HG02588 (cell line): ENCODE measurements around the gene F8.
"Not testable (repeated sequence)": the region's sequence is repeated elsewhere in the genome, so short reads cannot be mapped to it uniquely, and the experiment has no call there.

ENCODE experiments used
- ATAC-seq: cut with Tn5 transposase; IDR thresholded peaks from one replicate; pipeline ENCODE4 v1.9.1; 2021; ENCODE audit warnings: mild to moderate bottlenecking, moderate library complexity; ENCODE audit not compliant: unreplicated experiment

F8 gene

DNA sequence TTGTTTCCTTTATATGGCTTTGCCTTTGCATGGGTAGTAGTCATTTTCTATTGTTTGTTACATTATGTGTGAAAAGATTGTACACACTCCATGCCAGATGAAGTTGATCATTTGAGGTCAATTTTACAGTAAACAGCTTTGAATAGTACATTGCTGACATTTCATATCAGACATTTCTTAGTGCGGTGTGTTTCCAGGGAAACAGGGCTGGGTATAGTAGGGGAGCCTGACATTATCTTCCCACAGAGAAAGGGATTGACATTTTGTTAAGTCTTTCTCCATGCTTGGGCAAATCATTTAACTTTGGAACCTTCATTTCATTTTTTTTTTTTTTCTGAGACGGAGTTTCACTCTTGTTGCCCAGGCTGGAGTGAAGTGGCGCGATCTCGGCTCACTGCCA lies 9.1 kb upstream of the F8 start:
- no peak for ATAC-seq

DNA sequence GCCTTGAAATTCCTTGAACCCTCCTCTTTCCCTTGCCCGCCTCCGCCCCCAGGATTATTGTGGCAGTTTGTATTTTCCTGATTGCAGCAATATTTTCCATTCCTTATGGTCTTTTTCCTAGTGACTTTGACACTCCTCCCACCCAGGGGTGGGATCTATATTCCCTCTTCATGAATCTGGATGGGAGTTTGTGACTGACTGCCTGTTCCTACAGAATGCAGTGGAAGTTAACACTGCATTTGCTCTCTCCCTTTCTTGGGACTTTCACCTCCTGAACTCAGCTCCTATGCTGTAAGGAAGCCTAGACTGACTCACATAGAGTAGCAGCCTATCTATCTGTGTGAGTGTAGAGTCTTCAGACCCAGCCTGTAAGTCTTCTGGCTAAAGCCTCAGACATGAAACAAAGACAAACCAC lies 6.4 kb upstream of the F8 start:
- no peak for ATAC-seq

DNA sequence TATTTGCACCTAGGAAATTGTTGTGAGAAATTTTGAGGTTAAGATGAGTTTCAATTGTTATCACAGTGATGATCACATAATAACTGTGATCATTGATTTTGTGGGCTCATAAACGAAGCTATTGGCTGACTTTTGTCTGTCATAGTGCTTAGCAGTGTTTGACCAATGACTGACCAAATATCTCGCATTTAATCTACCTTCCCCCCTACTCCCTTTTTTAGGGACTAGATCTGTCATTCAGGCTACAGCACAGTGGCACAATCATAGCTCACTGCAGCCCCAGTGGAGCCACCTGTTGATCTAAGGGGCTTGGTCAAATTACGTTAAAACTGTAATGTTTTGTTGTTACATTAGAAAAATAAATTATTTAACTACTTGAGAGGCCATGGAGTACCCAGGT lies 5.6 kb upstream of the F8 start:
- ATAC-seq: no peak

DNA sequence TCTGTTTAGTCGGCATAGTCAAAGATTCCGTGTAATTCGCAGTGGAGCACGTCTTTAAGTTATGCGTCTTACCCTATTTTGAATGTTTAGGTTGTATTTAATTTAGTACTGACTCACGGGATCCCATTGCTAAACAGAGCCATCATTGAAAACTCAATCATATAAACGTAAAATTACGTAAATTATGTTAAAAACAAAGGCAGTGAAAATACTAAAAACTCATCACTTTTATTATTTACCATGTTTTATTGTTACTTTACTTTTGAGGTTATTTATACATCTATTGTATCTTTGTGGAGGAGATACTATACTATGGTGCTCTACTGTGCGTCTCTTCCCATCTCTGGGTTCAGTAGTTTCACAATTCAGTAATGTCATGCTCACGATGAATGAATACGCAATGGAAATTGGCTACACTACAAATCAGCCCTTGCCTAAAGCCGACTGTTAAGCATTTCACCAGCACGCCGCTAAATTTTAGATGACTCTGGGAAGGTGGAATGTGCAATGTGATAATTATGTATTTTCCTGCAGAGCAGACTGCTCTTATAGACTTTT lies 5.1 kb upstream of the F8 start:
- ATAC-seq: no peak

DNA sequence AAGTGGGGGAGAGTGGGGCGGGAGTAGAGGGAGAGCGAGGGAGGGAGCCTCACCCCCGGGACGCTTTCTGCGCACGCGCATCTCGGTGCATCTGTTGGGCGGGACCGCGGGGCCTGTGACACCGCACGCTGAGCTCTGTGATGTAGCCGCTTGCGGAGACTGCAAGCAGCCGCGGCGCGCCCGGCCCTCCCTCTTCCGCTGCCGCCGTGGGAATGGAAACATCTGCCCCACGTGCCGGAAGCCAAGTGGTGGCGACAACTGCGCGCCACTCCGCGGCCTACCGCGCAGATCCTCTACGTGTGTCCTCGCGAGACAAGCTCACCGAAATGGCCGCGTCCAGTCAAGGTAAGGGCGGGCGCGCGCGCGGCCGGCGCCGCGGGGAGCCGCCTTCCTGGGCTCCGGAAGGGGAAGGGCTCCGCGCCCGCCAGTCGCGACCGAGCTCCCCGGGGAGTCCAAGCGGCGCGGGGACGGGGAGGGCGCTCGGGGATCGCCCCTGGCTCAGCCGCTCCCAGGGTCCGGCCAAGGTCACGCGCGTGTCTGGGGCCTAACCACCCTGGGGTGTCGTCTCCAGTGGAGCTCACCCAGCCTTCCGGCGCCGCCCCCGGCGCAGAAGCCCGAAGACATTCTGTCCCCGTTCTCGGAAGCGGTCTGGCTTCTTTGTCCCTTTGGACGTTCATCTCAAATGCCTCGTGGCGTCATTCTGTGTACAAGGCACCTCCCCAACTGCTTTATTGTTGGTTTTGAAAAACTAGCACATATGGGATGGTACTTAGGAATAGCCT lies 4.4 kb upstream of the F8 start, which contains the start of gene FUNDC2:
FUNDC2 (plus strand) TSS at position 118 of the 782 bp plus-strand sequence; CDS start at position 213, 95 bp downstream.
- ATAC-seq: peak; percentile 90

DNA sequence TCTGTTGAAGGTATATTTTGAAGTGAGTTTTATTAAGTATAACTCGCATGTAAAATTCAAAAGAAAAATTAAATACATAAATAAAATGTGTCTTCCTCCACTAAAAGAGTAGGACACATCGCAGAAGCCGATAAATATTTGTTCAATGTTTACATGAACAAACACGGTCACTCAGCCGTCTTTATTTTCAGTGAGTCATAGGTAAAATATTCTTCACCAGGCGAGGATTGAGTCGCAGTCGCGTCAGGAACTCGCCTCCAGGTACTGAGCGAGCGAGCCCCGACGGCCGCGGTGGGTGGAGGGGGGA lies 3.9 kb upstream of the F8 start:
- ATAC-seq: no peak

DNA sequence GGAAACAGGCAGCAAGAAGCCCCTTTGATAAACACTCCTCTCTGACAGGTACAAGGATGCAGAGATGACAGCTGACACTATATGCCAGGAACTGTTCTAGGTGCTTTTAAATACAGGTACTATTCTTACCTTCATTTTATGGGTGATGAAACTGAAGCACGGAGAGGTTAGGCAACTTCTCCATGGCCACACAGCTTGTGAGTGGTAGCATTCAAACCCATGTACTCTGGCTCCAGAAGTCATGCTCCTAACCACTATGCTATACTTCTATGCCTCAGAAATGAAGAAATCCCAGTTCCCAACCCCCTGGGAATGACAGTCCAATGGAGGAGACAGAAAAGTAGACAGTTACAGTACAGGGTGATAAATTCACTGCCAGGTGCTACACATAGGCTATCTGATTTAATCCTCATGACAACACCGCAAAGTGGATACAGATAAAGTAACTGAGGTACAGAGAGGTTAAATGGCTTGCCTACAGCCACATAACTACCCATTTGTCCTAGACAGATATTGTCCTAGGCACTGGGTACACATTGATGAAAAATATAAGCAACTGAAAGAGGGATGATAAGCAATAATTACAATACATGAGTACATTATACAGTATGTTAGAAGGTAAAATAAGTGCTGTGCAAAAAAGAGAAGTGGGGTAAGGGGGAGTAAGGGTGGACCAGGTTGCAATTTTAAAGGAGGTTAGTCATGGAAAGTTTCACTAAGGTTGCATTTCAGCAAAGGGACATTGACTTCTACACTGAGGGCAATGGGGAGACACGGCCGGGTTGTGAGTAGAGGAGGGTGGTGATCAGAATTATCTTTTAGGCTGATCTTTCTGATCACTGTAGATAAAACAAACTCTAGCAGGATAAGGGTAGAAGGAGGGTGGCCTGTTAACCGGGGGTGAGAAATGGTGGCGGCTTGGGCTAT lies 1.6 kb upstream of the F8 start:
- no peak for ATAC-seq

DNA sequence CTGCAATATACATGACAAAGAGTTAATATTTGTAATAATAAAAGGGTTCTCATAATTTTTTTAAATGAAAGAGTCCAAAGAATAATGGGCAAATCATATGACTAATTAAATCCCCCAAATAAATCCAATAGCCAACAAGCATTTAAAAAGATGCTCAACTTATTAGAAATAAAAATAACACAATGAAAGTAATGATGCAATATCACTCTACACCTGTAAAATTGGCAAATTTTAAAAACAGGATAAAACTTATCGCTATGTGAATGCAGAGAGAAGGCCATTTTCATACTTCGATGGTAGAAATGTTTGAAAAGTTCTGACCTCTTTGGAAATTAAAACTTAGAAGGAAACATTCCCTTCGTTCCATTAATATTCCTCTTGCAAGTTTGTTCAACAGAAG lies 1.9 kb downstream of the F8 start:
- no peak for ATAC-seq

DNA sequence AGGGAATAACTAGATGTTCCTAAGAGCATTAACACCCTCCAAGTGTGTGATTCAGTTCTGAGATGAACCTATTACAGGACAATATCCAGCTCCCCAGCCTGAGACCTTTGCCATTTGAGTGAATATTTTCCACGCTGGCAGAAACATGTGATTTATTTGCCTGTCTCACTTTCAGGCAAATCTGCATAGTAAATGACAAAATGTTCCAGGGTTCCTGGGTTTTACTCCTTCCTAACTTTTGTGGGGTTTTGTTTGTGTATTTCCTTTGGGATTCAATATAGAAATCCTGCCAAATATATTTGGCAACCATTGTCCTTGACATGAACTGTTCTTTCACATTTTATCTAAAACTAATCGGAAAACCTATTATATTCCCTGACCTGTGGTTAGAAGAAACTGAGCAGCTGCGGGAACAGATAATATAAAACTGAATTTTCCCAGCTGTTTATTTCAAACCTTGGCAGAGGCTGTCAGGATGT lies 12.5 kb downstream of the F8 start:
- no peak for ATAC-seq

DNA sequence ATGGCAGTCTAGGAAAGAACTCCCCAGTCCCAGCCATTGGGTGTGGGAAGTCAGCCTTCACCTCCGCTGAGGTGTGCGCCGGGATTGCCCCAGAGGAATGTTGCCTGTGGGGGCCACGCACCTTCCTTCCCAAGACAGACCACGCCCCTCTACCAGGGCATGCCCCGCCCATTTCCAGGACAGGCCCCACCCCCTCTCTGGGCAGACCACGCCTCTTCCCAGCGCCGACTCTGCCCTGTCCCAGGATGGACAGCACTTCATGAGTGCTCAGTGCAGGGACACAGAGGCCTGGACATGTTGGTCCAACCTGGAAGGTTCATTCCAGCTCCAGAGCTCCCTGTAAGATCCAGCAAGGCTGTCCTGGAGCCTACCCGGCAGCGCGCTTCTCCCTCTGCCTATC lies 13.9 kb downstream of the F8 start:
- not testable (repeated sequence) for ATAC-seq

DNA sequence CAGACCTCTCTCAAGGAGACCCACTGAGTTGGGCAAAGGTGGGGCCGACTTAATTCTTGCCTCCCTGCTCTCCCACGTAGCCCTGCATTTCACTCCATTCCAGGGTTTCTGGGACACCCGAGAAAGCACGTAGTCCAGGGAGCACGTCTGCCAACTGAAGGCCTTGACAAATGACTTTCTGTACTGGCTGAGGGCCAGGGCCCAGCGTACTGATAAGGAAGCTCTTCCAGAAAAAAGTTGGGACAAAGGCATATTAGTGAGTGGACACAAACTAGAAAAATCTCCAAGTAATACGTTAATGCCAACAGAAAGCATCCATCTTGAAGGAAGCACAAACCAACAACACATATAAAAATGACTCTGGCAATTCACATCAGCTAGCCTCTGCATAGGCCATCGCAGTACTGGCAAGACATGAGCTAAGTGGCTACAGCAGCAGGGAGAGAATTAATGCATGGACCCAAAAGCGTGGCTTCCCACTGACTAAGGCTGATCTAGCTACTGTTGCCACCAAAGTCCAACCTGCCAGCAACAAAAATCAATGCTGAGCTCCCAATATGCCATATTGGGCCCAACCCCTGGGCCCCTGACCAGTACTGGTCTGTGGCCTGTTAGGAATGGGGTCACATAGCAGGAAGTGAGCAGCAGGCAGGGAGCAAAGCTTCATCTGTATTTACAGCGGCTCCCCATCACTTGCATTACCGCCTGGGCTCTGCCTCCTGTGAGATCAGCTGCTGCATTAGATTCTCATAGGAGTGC lies 15.4 kb downstream of the F8 start:
- not testable (repeated sequence) for ATAC-seq

DNA sequence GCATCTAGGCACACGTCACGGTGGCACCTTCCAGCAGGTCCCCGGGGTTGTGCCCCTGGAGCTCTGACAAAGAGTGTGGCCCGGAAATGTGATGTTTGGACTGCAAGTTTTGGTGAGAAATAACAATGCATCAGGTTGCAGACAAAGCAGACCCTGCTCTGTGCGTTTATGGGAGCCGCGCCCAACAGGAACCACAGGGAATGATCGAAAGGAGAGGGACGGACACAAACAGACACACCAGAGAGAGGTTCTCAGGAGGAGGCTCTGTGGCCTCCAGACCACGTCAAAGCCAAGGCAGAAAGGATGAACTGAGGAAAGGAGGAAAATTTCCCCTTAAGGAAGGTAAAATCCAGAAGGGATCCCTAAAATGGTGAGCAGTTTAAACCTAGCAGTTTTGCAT lies 16.1 kb downstream of the F8 start:
- not testable (repeated sequence) for ATAC-seq

DNA sequence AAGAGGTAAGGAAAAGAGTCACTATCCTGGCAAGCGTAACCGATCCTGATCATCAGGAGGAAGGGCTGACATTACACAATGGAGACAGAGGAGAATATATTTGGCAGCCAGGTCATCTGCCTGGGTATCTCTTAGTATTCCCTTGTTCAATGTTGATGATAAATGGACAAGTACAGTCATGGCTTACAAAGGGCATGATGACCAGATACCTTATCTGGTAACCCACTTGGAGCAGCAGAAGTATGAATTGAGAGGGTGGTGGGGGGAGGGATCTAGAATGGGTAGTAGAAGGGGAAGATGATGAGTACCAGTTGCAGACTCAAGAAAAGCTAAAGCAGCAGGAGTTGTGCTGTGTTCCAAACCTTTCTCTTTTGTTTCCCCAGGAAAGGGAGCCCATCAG lies 17.3 kb downstream of the F8 start:
- no peak for ATAC-seq

DNA sequence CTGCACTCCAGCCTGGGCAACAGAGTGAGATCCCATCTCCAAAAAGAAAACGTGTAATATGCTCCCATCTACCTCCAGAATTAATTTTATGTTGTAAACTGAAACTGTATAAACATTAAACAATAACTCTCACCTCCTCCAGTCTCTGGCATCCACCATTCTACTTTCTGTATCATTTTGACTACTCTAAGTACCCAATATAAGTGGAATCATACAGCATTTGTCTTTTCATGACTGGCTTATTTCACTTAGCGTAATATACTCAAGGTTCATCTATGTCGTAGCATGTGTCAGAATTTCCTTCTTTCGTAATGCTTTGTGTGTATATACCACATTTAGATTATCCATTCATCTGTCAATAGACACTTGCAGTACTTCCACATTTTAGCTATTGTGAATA lies 20.6 kb downstream of the F8 start:
- ATAC-seq: no peak

DNA sequence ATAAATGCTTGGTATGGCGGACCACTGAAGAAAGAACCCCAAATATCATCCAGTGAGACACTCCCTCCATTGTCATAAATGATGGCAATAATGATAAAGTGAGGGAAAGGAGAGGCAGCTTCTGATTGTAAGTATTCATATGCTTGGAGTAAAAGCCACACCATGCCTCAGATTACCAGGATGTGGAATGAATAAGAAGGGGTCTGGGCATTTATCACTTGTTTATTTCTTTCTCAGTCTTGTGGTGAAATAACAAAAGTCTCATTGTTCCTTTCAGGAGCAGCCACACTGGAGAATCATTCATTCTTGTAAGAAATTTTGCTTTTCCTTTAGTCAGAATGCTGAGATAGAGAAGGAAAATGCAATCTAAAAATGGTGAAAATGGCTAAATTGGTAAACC lies 21.7 kb downstream of the F8 start:
- ATAC-seq: no peak

DNA sequence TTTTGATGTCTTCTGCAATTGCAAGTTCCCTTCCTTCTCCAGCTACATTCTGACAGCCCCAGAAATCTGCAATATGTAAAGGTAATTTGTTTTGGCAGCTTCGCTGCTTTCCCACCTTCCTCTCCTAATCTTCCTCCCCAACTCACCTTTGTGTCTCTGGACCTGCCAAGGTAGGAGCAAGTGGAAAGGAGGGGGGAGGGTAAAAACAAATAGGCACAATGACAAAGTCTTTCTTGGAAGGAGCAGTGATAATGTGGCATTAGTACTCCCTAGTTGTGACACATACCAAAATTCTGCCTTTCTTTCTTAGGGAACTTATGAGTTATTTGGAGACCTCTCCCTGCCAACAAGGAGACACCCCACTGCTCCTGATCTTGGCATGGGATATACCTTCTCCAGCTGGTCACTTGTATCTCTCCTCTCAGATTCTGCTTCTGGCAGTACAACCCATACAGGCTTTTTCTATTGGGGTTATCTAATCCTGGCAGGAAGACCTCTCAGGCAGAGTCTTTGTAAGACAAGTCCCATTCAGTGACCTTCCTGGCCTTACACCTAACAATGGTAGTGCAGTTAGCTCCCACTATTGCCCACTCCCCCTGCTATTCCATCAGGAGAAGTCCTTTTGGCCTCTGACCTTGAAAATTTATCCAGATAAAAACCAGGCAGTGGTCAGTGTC lies 24.2 kb downstream of the F8 start:
- no peak for ATAC-seq

DNA sequence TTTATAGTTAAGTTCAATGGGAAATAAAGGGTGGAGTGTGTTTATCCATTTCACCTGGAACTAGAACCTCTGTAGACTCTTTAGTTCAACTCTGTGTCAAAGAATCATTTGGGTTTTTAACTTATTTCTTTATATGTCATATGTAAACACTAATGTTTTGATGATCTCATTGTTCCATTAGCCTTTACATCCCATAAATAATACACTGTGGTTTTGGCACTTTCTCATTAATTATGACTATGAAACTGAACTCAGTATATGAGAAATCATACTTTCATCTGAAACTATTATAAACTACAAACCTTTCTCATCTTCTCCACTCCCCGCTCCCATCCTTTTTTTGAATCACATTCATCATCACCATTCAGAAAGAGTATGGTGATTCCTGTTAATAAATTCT lies 31.0 kb downstream of the F8 start:
- ATAC-seq: no peak

DNA sequence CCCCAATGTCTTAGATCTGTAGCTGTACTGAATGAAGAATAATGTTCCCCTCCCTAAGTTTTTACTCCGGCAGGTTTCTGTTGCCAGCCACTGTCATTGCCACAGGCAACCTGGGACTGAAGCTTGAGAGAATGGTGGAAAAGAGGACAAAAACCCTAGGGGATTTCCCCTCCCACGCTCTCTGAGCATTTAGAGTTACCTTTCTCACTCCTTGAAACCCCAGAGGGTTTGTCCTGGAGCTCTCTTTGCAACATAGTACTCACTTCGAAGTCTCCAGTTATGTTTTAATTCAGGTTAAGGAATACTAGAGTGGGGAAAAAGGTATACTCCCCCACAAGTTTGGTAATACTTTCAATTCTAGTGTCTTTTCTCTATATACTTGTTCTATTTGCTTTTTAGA lies 31.5 kb downstream of the F8 start:
- ATAC-seq: no peak

DNA sequence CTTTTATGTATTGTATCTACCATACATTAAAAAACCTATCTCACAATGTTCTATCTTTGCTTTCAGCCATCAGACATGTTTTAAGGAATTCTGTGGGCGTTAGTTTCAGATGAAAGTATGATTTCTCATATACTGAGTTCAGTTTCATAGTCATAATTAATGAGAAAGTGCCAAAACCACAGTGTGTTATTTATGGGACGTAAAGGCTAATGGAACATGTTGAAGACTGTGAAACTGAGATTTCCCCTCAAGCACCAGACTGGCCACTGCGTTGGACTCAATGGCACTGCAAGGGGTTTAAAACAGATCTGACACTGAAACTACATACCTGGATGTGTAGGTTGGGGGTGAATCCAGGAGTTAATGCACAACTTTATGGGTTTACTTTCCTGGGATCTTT lies 32.0 kb downstream of the F8 start:
- no peak for ATAC-seq

DNA sequence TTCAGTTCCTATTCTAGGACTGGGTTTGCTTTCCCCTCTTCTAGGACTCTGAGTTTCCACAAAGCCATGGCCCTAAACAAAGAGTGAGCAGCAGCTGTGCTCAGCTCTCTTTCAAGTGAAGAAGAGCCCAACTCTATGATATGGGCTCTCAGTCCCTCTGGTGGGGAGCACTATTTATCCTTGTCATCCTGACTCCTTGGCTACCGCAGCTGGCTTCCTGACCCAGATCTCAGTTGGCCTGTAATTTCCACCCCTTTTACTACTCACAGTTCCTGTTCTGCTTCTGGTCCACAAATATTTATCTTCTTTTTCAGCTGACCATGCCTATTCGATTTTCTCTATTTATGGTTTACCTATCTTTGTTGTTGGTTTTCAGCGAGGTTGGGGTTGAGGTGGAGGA lies 33.8 kb downstream of the F8 start:
- ATAC-seq: no peak
